Measurements from ENCODE around the gene ARHGAP44.
A peak's percentile ranks its signal among the peaks of the same experiment; 100 is the strongest.

ARHGAP44 gene

GRCh38 chr17:13030459-13031300 lies 241.4 kb downstream of the ARHGAP44 start:
- no peak for TF ChIP-seq TAF1 (IDR thresholded peaks at IDR 0.05; ENCODE audit: borderline replicate concordance, low read depth, low read length)
- TF ChIP-seq POLR2A (IDR thresholded peaks at IDR 0.05; ENCODE audit: low read depth, low read length), result no peak
- no peak for TF ChIP-seq POLR2AphosphoS5 (IDR thresholded peaks at IDR 0.05; ENCODE audit: low read depth, low read length)
- peak; percentile 61 for FAIRE-seq
- DNase-seq (ENCODE audit: insufficient read length), result peak; percentile 32

DNA sequence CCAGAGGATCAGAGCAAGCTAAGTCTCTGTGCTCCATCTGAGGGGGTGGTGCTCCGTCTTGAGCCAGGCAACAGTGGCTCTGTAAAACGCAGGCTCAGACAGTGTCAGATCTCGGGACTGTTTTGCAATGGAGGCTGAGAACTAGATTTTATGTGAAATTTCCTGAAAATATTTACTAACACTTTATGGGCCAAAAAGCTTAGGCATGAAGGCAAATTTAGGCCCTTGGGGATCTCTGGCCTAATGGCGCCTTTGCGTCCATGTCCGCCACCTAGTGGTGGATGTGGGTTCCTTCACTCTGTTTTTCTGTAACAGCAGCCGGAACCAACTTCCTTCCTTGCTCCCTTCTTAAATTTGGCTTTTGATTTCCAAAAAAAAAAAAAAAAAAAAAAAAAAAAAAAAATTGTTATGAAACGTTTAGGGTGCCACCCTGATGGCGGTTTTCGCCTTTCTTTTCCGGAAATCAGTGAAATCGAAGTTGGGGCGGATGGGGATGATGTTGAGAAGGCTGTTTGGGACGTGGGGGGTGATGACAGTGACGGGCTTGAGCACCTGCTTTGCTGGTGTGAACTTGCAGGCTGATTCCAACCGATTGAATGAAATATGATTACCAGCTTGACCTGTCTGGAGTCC lies 242.5 kb downstream of the ARHGAP44 start:
- TF ChIP-seq POLR2A (IDR thresholded peaks at IDR 0.05; ENCODE audit: low read depth, low read length), result no peak
- TF ChIP-seq POLR2AphosphoS5 (IDR thresholded peaks at IDR 0.05; ENCODE audit: low read depth, low read length), result no peak
- TF ChIP-seq TAF1 (IDR thresholded peaks at IDR 0.05; ENCODE audit: borderline replicate concordance, low read depth, low read length), result no peak
- peak; percentile 84 for FAIRE-seq
- peak; percentile 22 for DNase-seq (ENCODE audit: insufficient read length)

DNA sequence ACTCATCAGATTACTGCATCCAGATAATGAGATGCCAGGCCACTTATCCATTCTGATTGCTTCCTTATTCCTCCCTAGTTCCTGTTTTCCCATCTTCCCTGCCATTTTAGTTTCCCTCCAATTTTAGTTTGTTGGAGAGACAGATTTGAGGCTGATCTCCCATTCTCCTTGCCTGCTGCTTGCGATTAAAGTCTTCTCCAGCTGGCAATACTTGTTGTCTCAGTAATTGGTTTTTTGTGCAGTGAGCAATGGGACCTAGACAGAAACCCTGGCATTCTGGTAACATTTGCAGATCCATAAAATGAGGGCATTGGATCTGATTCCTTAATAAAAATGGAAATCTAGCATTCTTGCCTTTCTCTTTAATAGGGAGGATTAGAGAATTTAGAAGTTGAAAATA lies 246.1 kb downstream of the ARHGAP44 start:
- DNase-seq (ENCODE audit: insufficient read length) (no peak), FAIRE-seq (no peak)
- TF ChIP-seq POLR2A (IDR thresholded peaks at IDR 0.05; ENCODE audit: low read depth, low read length) (no peak), TAF1 (IDR thresholded peaks at IDR 0.05; ENCODE audit: borderline replicate concordance, low read depth, low read length) (no peak), POLR2AphosphoS5 (IDR thresholded peaks at IDR 0.05; ENCODE audit: low read depth, low read length) (no peak)

GRCh38 chr17:13036751-13037150 lies 247.5 kb downstream of the ARHGAP44 start:
- no peak for TF ChIP-seq TAF1 (IDR thresholded peaks at IDR 0.05; ENCODE audit: borderline replicate concordance, low read depth, low read length)
- TF ChIP-seq POLR2AphosphoS5 (IDR thresholded peaks at IDR 0.05; ENCODE audit: low read depth, low read length), result no peak
- FAIRE-seq (no peak), DNase-seq (ENCODE audit: insufficient read length) (no peak)

DNA sequence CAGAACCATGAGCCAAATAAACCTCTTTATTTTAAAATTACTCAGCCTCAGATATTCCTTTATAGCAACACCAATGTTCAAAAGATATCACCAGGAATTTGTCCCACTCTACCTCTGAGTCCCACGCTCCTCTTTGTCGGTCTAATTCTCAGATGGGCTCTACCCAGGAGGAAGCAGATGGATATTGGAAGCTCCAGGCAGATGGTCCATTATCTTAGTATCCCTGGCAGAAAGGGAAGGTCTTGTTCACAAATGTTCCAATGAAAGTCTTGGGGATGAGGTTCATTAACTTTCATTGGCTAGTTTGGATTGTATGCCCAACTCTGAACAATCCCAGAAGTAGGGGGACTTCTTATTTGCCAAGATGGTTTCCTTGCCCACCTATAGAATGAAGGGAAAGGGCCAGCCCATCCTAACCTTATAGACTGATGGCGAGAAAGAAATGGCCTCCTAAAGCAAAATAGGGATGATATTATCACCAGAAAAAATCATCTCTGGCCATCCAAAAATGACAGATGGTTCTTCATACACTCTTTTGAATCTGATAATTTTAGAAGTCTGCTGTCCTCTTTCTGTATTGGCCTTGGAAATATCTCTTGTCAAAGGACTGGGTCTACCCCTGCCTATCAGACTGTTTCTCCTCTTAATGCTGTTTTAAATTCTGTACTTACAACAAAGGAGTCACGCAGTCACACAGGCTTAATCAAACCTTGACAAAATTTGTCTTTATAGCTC lies 249.8 kb downstream of the ARHGAP44 start:
- DNase-seq (ENCODE audit: insufficient read length) (no peak), FAIRE-seq (no peak)
- TF ChIP-seq TAF1 (IDR thresholded peaks at IDR 0.05; ENCODE audit: borderline replicate concordance, low read depth, low read length), result no peak
- no peak for TF ChIP-seq POLR2A (IDR thresholded peaks at IDR 0.05; ENCODE audit: low read depth, low read length)
- no peak for TF ChIP-seq POLR2AphosphoS5 (IDR thresholded peaks at IDR 0.05; ENCODE audit: low read depth, low read length)
